ENCODE data around the gene UCN2. TPM values are rescaled to one million over a fixed set of nuclear protein-coding genes. Genes with fewer than 3 reads are reported as not detected.

The UCN2 gene
- total and polyA plus RNA-seq, 8 donors: 0.19 TPM; not detected in 7

- intact Hi-C loops (cut with DNase I): no loop called here
- Histone ChIP-seq H3K27me3 (no peaks in the 10 kb centered on the region), H3K4me1 (no peaks in the 10 kb centered on the region), H3K36me3 (no peaks in the 10 kb centered on the region), H3K4me3 (no peak overlapping the region), H3K9me3 (no peaks in the 10 kb centered on the region), H3K27ac (no peak overlapping the region)
- ATAC-seq (no peak), DNase-seq (peak in 1 of 6 donors; percentile 62), FAIRE-seq (no peak)
- TF ChIP-seq CTCF (IDR thresholded peaks at IDR 0.05): no peak
- 84% methylated on average over 11 of the region's 11 CpGs for WGBS, 2 donors
Measured at GRCh38 chr3:48565186-48565585, 1.6 kb upstream of the UCN2 start.

GRCh38 chr3:48564667-48565066 is 1.1 kb upstream of the UCN2 start:
- TF ChIP-seq CTCF (IDR thresholded peaks at IDR 0.05): no peak

GRCh38 chr3:48564022-48564421 is 441 bp upstream of the UCN2 start:
- TF ChIP-seq CTCF (IDR thresholded peaks at IDR 0.05): no peak
- ATAC-seq (peak in 1 of 4 donors; percentile 31), DNase-seq (peak in 1 of 6 donors; percentile 56), FAIRE-seq (no peak)
- Histone ChIP-seq H3K9me3 (no peaks in the 10 kb centered on the region), H3K36me3 (no peaks in the 10 kb centered on the region), H3K4me3 (no peak overlapping the region), H3K27ac (no peak overlapping the region), H3K4me1 (no peaks in the 10 kb centered on the region), H3K27me3 (no peaks in the 10 kb centered on the region)
- intact Hi-C loops (cut with DNase I): no loop called here
- WGBS, 2 donors: 71 to 83% methylated on average over 10 of the region's 10 CpGs

More at GRCh38 chr3:48564667-48565066, 1.1 kb upstream of the UCN2 start:
- intact Hi-C loops (cut with DNase I): no loop called here
- H3K9me3 ChIP-seq: no peaks in the 10 kb centered on the region
- DNase-seq (peak in 1 of 6 donors; percentile 62), FAIRE-seq (no peak), ATAC-seq (no peak)
- H3K27me3 ChIP-seq: no peaks in the 10 kb centered on the region
- no peak overlapping the region for H3K27ac ChIP-seq
- H3K4me1 ChIP-seq: no peaks in the 10 kb centered on the region
- no peaks in the 10 kb centered on the region for H3K36me3 ChIP-seq
- 82 to 93% methylated on average over 11 of the region's 11 CpGs for WGBS, 2 donors
- H3K4me3 ChIP-seq: no peak overlapping the region

- Histone ChIP-seq H3K4me3 (no peak overlapping the region), H3K9me3 (no peaks in the 10 kb centered on the region), H3K4me1 (peaks cover 1 to 5% (median 3%) of the 10 kb centered on the region in 3 donors), H3K27me3 (no peaks in the 10 kb centered on the region), H3K36me3 (no peaks in the 10 kb centered on the region), H3K27ac (no peak overlapping the region)
- intact Hi-C loops (cut with DNase I): no loop called here
- no peak for TF ChIP-seq CTCF (IDR thresholded peaks at IDR 0.05)
- DNase-seq (peak in 1 of 6 donors; percentile 60), FAIRE-seq (no peak), ATAC-seq (no peak)
- 79 to 82% methylated on average over 20 of the region's 20 CpGs for WGBS, 2 donors
Measured at GRCh38 chr3:48562367-48563095, 1.1 kb downstream of the UCN2 start.

- TF ChIP-seq CTCF (IDR thresholded peaks at IDR 0.05): no peak
- Histone ChIP-seq H3K4me1 (peaks cover 4 to 7% (median 6%) of the 10 kb centered on the region in 3 donors), H3K4me3 (peak overlapping the region in 1 of 4 donors; percentile 10), H3K9me3 (no peaks in the 10 kb centered on the region), H3K27me3 (no peaks in the 10 kb centered on the region), H3K36me3 (no peaks in the 10 kb centered on the region), H3K27ac (no peak overlapping the region)
- intact Hi-C loops (cut with DNase I): no loop called here
- DNase-seq: peak in 2 of 6 donors; percentile 25 to 74
- FAIRE-seq: no peak
- WGBS, 2 donors: 52 to 53% methylated on average over 17 to 21 of the region's 21 CpGs
- ATAC-seq: no peak
Measured at GRCh38 chr3:48561045-48561736, 2.4 kb downstream of the UCN2 start.
